ENCODE data around the gene CUL5. TPM values are rescaled to one million over a fixed set of nuclear protein-coding genes. Genes with fewer than 3 reads are reported as not detected.

Gene CUL5
- total RNA-seq, 1 experiment from 2014 or later: 37.7 TPM

GRCh38 chr11:108128772-108129171, 120.1 kb downstream of the CUL5 start:
- no peak for DNase-seq
- Histone ChIP-seq H2BK120ac (ENCODE audit: low read depth, low read length, poor library complexity, severe bottlenecking) (no peak overlapping the region), H2BK20ac (ENCODE audit: low read depth, low read length, poor library complexity, severe bottlenecking) (no peak overlapping the region), H3K79me1 (ENCODE audit: insufficient read depth, low read depth, low read length, poor library complexity, severe bottlenecking) (no peaks in the 10 kb centered on the region), H3K27me3 (ENCODE audit: insufficient read depth, low read length) (no peaks in the 10 kb centered on the region), H3K4me2 (ENCODE audit: insufficient read depth, insufficient read length, low read length) (no peak overlapping the region), H4K5ac (ENCODE audit: insufficient read length, low read depth, low read length) (no peak overlapping the region), H3K4ac (ENCODE audit: low read depth, low read length) (no peak overlapping the region), H3K23me2 (ENCODE audit: insufficient read length, low read depth, low read length, poor library complexity, severe bottlenecking) (no peaks in the 10 kb centered on the region), H3K56ac (ENCODE audit: insufficient read length, low read depth, low read length) (no peak overlapping the region), H2BK12ac (ENCODE audit: insufficient read length, low read depth, low read length) (no peak overlapping the region), H3K4me1 (ENCODE audit: insufficient read depth, low read length) (no peaks in the 10 kb centered on the region; the same call in 1 of the 2 replicates), H3K14ac (ENCODE audit: insufficient read depth, low read length) (no peak overlapping the region), H4K20me1 (ENCODE audit: control insufficient read depth, insufficient read depth, insufficient read length) (no peaks in the 10 kb centered on the region), H4K8ac (replicated peaks; ENCODE audit: insufficient read length, low read depth, low read length) (no peak overlapping the region), H3K27ac (ENCODE audit: insufficient read length, low read depth, low read length) (no peak overlapping the region), H3T11ph (ENCODE audit: low read length) (no peak overlapping the region), H3K23ac (ENCODE audit: insufficient read length, low read depth, low read length) (no peak overlapping the region), H3K18ac (ENCODE audit: insufficient read length, low read depth, low read length) (no peak overlapping the region), H3K9ac (ENCODE audit: extremely low read depth, insufficient read length, low read length) (no peak overlapping the region), H4K91ac (ENCODE audit: insufficient read length, low read depth, low read length) (no peak overlapping the region), H2AK5ac (ENCODE audit: insufficient read length, low read length) (no peak overlapping the region), H3K9me3 (ENCODE audit: control insufficient read depth, low read depth, low read length) (no peaks in the 10 kb centered on the region), H2BK5ac (ENCODE audit: insufficient read length, low read length) (no peak overlapping the region), H2BK15ac (ENCODE audit: low read depth, low read length) (no peak overlapping the region), H2AFZ (ENCODE audit: low read length) (no peak overlapping the region), H3K79me2 (ENCODE audit: insufficient read depth, low read length) (no peaks in the 10 kb centered on the region)
- Mint-ChIP-seq H3K9me3 (no peaks in the 10 kb centered on the region), H3K36me3 (ENCODE audit: insufficient read depth in 1 of 3, low read depth in 3 of 3) (peaks cover 4 to 10% (median 4%) of the 10 kb centered on the region in 3 experiments; a peak in 6 of 7 replicates), H3K27me3 (ENCODE audit: low read depth) (no peaks in the 10 kb centered on the region), H3K4me1 (no peaks in the 10 kb centered on the region; a peak in 1 of 4 replicates), H3K4me3 (no peak overlapping the region), H3K27ac (no peak overlapping the region)
- no peak for TF ChIP-seq CTCF (conservative IDR thresholded peaks at IDR 0.05)
- WGBS (ENCODE audit: extremely low coverage, insufficient read length, low lambda C conversion rate): no CpG with 5 or more reads among the region's 2 CpGs
